Epithelial cell of proximal tubule (primary cell): ENCODE data around the gene CXCL1. TPM values are rescaled to one million over a fixed set of nuclear protein-coding genes. Genes with fewer than 3 reads are reported as not detected.

ENCODE experiments used
- DNase-seq: peaks from one replicate; pipeline ENCODE4 v3.0.0-alpha.2; 2011; ENCODE audit warnings: low read depth
- H3K4me3 ChIP-seq: 2 replicates; pipeline ENCODE4 v1.5.1; 2011; ENCODE audit warnings: low read depth, mild to moderate bottlenecking, low read length
- total RNA-seq: library from RNA; depleted of rRNA; stranded (reverse); fragments of >200 nt; gene quantifications from 2 replicates; pipeline ENCODE4 v1.2.3, GENCODE V29; 2015
- TF ChIP-seq, protein P1 (sequence below): conservative IDR thresholded peaks from 2 replicates; pipeline ENCODE4 v1.5.1; 2012; ENCODE audit warnings: low read depth, mild to moderate bottlenecking, low read length

CXCL1 gene
- total RNA-seq, 1 donor from 2014 or later, result 158 TPM

DNA sequence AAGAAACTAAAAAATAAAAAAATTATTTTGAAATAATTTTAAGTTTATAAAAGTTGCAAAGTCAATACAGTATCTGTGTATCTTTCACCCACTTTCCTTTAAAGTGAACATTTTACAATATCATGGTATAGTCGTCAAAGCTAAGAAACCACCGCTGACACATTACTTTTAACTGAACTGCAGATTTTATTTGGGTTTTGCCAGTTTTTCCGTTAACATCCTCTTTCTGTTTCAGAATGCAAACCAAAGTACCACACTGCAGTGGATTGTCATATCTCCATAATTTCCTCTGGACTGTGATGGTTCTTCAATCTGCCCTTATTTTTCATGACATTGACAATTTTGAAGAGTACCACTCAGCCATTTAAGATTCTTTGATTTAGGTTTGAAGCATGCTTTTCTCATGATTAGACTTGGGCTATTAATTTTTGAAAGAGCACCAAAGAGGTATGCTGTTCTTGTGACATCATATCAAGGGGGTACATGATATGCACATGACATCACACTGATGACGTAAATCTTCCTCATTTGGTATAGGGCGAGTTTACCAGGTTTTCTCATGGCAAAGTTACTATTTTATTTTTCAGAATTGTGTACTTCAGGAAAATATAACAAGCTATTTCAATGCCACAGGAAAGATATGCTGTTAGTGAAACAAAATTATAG, 3.6 kb upstream of the CXCL1 start:
- no peak for DNase-seq
- TF ChIP-seq, protein P1, sequence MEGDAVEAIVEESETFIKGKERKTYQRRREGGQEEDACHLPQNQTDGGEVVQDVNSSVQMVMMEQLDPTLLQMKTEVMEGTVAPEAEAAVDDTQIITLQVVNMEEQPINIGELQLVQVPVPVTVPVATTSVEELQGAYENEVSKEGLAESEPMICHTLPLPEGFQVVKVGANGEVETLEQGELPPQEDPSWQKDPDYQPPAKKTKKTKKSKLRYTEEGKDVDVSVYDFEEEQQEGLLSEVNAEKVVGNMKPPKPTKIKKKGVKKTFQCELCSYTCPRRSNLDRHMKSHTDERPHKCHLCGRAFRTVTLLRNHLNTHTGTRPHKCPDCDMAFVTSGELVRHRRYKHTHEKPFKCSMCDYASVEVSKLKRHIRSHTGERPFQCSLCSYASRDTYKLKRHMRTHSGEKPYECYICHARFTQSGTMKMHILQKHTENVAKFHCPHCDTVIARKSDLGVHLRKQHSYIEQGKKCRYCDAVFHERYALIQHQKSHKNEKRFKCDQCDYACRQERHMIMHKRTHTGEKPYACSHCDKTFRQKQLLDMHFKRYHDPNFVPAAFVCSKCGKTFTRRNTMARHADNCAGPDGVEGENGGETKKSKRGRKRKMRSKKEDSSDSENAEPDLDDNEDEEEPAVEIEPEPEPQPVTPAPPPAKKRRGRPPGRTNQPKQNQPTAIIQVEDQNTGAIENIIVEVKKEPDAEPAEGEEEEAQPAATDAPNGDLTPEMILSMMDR, result no peak
- no peak overlapping the region for H3K4me3 ChIP-seq

DNA sequence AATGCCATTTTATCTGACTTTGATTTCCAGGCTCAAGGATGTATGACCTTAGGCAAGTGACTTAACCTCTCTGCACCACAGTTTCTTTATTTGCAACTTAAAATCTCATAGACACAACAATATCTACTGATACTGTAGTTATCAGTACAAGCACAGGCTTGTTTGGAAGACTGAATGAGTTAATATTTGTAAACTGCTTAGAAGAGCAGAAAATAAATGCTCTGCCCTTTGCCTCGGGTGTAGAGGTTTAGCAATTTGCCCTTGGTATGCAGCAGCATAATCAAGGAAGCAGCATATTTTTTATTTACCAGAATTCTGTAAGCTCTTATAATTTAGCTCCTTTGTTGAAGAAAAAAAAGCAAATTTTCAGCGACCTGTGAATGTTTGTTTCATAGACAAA, 2.9 kb upstream of the CXCL1 start:
- TF ChIP-seq, protein P1, result no peak
- DNase-seq, result no peak
- no peak overlapping the region for H3K4me3 ChIP-seq

- DNase-seq, result no peak
- TF ChIP-seq, protein P1, result peak; percentile 52
- H3K4me3 ChIP-seq, result no peak overlapping the region
Measured at GRCh38 chr4:73867783-73868182, 1.4 kb upstream of the CXCL1 start.

DNA sequence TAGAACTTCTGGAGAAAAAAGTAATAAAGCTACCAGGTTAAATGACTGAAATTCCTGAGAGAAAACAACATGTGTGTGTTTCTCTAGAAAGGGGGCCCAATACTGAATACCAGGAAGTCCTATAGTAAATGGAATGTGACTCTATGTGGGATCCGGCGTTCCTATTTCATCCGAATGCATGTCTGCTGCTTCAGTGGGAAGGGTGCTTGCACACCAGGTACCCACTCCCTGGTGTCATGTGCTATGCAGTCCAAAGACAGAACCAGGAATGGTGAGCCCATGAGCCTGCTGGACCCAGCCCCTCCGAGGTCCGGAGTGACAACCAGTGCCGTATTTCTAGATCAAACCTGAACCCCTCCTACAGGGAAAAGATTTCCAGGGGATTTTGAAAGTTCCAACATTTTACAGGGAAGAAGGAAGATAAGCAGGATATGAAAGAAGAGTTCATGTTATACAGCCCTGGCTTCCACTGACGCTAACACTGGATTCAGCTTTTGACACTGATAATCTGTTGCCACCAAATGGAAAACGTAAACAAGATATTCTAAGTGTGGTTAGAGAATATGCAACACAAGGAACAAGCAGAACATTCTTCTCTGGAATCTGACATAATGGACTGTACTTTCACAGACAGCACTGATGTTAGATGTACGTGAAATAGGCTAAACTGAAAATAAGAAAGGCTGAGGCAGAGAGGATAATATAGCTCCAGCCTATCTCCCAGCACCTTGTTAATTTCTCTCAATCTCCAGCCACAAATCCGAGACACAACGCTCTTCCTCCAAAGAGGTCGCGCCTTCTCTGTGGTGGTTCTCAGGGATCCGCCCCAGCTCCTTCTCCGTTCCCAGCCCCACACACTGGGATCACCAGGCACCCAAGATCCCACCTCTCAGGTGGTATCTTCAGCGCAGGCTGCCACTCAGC, 725 bp upstream of the CXCL1 start:
- H3K4me3 ChIP-seq, result peak overlapping the region; percentile 72
- DNase-seq, result no peak
- TF ChIP-seq, protein P1, result no peak

DNA sequence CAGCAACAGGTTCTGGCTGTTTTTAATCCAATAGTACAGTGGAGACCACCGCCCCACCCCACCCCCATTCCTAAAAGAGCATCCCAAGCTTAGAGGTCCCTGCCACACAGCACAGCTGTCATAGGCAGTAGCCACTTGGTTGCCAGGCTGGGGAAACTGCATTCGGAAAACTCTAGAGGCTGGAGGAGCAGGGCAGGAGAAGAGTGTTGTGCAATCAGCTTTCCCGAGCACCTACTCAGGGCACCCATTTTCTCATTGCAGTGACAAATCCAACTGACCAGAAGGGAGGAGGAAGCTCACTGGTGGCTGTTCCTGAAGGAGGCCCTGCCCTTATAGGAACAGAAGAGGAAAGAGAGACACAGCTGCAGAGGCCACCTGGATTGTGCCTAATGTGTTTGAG, 1.1 kb downstream of the CXCL1 start:
- no peak for DNase-seq
- TF ChIP-seq, protein P1, result no peak
- H3K4me3 ChIP-seq, result peak overlapping the region; percentile 72

DNA sequence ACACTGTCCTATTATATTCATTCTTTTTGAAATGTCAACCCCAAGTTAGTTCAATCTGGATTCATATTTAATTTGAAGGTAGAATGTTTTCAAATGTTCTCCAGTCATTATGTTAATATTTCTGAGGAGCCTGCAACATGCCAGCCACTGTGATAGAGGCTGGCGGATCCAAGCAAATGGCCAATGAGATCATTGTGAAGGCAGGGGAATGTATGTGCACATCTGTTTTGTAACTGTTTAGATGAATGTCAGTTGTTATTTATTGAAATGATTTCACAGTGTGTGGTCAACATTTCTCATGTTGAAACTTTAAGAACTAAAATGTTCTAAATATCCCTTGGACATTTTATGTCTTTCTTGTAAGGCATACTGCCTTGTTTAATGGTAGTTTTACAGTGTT, 1.6 kb downstream of the CXCL1 start:
- TF ChIP-seq, protein P1, result no peak
- peak overlapping the region; percentile 72 for H3K4me3 ChIP-seq
- no peak for DNase-seq
